Measurements from ENCODE around the gene VAMP4. TPM values are rescaled to one million over a fixed set of nuclear protein-coding genes. Genes with fewer than 3 reads are reported as not detected.
"Not testable (repeated sequence)": the region's sequence is repeated elsewhere in the genome, so short reads cannot be mapped to it uniquely, and the experiment has no call there.

The VAMP4 gene
- total RNA-seq, 1 experiment from 2014 or later: 6.3 TPM

GRCh38 chr1:171727778-171728177 lies 14.1 kb downstream of the VAMP4 start:
- TF ChIP-seq FOSL1 (IDR thresholded peaks at IDR 0.05; ENCODE audit: low read depth) (no peak), ZNF274 (IDR thresholded peaks at IDR 0.05; ENCODE audit: low read depth, low read length) (no peak)
- H3K4me2 ChIP-seq (ENCODE audit: low read length): no peak overlapping the region
- H4K20me1 ChIP-seq (ENCODE audit: insufficient read depth): no peaks in the 10 kb centered on the region
- H3K79me2 ChIP-seq (ENCODE audit: insufficient read depth, low read length): no peaks in the 10 kb centered on the region
- POLR2A ChIA-PET: no interaction called here
- ATAC-seq (no peak), DNase-seq (ENCODE audit: low read depth, low spot score) (no peak)
- no TSS peak for BruUV-seq (replicated peaks)
- no peaks in the 10 kb centered on the region for H3K4me1 ChIP-seq (ENCODE audit: control insufficient read depth in 1 of 2, insufficient read depth in 2 of 2, low read length in 2 of 2)
- no peak overlapping the region for H3K27ac ChIP-seq (ENCODE audit: low read depth, low read length)
- H3K4me3 ChIP-seq (replicated peaks in 1 of 2; ENCODE audit: low read depth in 1 of 2, low read length in 2 of 2): no peak overlapping the region
- H3K9ac ChIP-seq (ENCODE audit: low read length): no peak overlapping the region
- no peaks in the 10 kb centered on the region for H3K36me3 ChIP-seq (ENCODE audit: control insufficient read depth in 1 of 2, insufficient read depth in 2 of 2, low read length in 2 of 2)
- no peaks in the 10 kb centered on the region for H3K9me2 ChIP-seq (ENCODE audit: insufficient read depth)
- H3K27me3 ChIP-seq (ENCODE audit: insufficient read depth, low read length): no peaks in the 10 kb centered on the region
- H3K9me3 ChIP-seq (ENCODE audit: control insufficient read depth in 1 of 2, insufficient read depth in 1 of 2, low read depth in 1 of 2, low read length in 2 of 2): no peaks in the 10 kb centered on the region
- CTCF ChIA-PET: no interaction called here
- H2AFZ ChIP-seq (ENCODE audit: low read depth, low read length, poor library complexity, severe bottlenecking): no peak overlapping the region
- RAD21 ChIA-PET (ENCODE audit: low non-redundant PET in 1 of 2, low total read pairs in 2 of 2, uncharacterized antibody in 2 of 2, unreplicated experiment in 2 of 2): no interaction called here
- intact Hi-C loops (cut with micrococcal nuclease): no loop called here

GRCh38 chr1:171723180-171723579 lies 18.7 kb downstream of the VAMP4 start:
- H3K27me3 ChIP-seq (ENCODE audit: insufficient read depth, low read length); intact Hi-C loops (cut with micrococcal nuclease); H3K79me2 ChIP-seq (ENCODE audit: insufficient read depth, low read length); ATAC-seq; BruUV-seq (replicated peaks); POLR2A ChIA-PET; H4K20me1 ChIP-seq (ENCODE audit: insufficient read depth); H3K4me1 ChIP-seq (ENCODE audit: control insufficient read depth in 1 of 2, insufficient read depth in 2 of 2, low read length in 2 of 2); DNase-seq (ENCODE audit: low read depth, low spot score); H3K9ac ChIP-seq (ENCODE audit: low read length); H2AFZ ChIP-seq (ENCODE audit: low read depth, low read length, poor library complexity, severe bottlenecking); H3K4me3 ChIP-seq (replicated peaks in 1 of 2; ENCODE audit: low read depth in 1 of 2, low read length in 2 of 2); H3K9me3 ChIP-seq (ENCODE audit: control insufficient read depth in 1 of 2, insufficient read depth in 1 of 2, low read depth in 1 of 2, low read length in 2 of 2); H3K4me2 ChIP-seq (ENCODE audit: low read length); RAD21 ChIA-PET (ENCODE audit: low non-redundant PET in 1 of 2, low total read pairs in 2 of 2, uncharacterized antibody in 2 of 2, unreplicated experiment in 2 of 2); H3K36me3 ChIP-seq (ENCODE audit: control insufficient read depth in 1 of 2, insufficient read depth in 2 of 2, low read length in 2 of 2); H3K9me2 ChIP-seq (ENCODE audit: insufficient read depth); CTCF ChIA-PET; H3K27ac ChIP-seq (ENCODE audit: low read depth, low read length): not testable (repeated sequence)
- peak; percentile 41; the same call in 1 of the 2 replicates for TF ChIP-seq CBX3 (IDR thresholded peaks at IDR 0.05; ENCODE audit: low read depth)

GRCh38 chr1:171718848-171719247 lies 23.0 kb downstream of the VAMP4 start:
- Histone ChIP-seq H3K9me3 (ENCODE audit: control insufficient read depth in 1 of 2, insufficient read depth in 1 of 2, low read depth in 1 of 2, low read length in 2 of 2) (no peaks in the 10 kb centered on the region), H4K20me1 (ENCODE audit: insufficient read depth) (no peaks in the 10 kb centered on the region), H3K9ac (ENCODE audit: low read length) (no peak overlapping the region), H3K9me2 (ENCODE audit: insufficient read depth) (no peaks in the 10 kb centered on the region), H3K27ac (ENCODE audit: low read depth, low read length) (no peak overlapping the region), H2AFZ (ENCODE audit: low read depth, low read length, poor library complexity, severe bottlenecking) (no peak overlapping the region), H3K27me3 (ENCODE audit: insufficient read depth, low read length) (no peaks in the 10 kb centered on the region), H3K79me2 (ENCODE audit: insufficient read depth, low read length) (no peaks in the 10 kb centered on the region), H3K4me1 (ENCODE audit: control insufficient read depth in 1 of 2, insufficient read depth in 2 of 2, low read length in 2 of 2) (no peaks in the 10 kb centered on the region), H3K36me3 (ENCODE audit: control insufficient read depth in 1 of 2, insufficient read depth in 2 of 2, low read length in 2 of 2) (no peaks in the 10 kb centered on the region), H3K4me3 (replicated peaks in 1 of 2; ENCODE audit: low read depth in 1 of 2, low read length in 2 of 2) (no peak overlapping the region), H3K4me2 (ENCODE audit: low read length) (no peak overlapping the region)
- no peak for ATAC-seq
- intact Hi-C loops (cut with micrococcal nuclease): loop anchor here (10.0 kb wide), 2 partner anchors 474 to 634 kb away; partner anchors contain the start of gene FMO1
- ChIA-PET POLR2A (no interaction called here), CTCF (interaction anchor here (1.3 to 4.1 kb wide), 2 partner anchors 64 to 74 kb away, joined by 3 to 19 read pairs; no protein-coding TSS in a partner anchor), RAD21 (ENCODE audit: low non-redundant PET in 1 of 2, low total read pairs in 2 of 2, uncharacterized antibody in 2 of 2, unreplicated experiment in 2 of 2) (no interaction called here)
- no peak for TF ChIP-seq EGR1 (IDR thresholded peaks at IDR 0.05; ENCODE audit: low read depth)
- no peak for TF ChIP-seq JUND (IDR thresholded peaks at IDR 0.05)
- no peak for TF ChIP-seq CBX3 (IDR thresholded peaks at IDR 0.05; ENCODE audit: low read depth)
- no peak for TF ChIP-seq FOSL1 (IDR thresholded peaks at IDR 0.05; ENCODE audit: low read depth)
- TF ChIP-seq POLR2AphosphoS5 (IDR thresholded peaks at IDR 0.05; ENCODE audit: low read depth, low read length): no peak
- no peak for TF ChIP-seq CEBPB (IDR thresholded peaks at IDR 0.05; ENCODE audit: low read depth)
- no peak for TF ChIP-seq SP1 (IDR thresholded peaks at IDR 0.05; ENCODE audit: low read depth)
- DNase-seq (ENCODE audit: low read depth, low spot score): no peak
- no TSS peak for BruUV-seq (replicated peaks)

Measured in HCT116 (cell line).